Measurements from ENCODE around the gene CAMSAP1.

The CAMSAP1 gene

GRCh38 chr9:135770203-135770535 is 137.2 kb downstream of the CAMSAP1 start:
- no peak for DNase-seq

DNA sequence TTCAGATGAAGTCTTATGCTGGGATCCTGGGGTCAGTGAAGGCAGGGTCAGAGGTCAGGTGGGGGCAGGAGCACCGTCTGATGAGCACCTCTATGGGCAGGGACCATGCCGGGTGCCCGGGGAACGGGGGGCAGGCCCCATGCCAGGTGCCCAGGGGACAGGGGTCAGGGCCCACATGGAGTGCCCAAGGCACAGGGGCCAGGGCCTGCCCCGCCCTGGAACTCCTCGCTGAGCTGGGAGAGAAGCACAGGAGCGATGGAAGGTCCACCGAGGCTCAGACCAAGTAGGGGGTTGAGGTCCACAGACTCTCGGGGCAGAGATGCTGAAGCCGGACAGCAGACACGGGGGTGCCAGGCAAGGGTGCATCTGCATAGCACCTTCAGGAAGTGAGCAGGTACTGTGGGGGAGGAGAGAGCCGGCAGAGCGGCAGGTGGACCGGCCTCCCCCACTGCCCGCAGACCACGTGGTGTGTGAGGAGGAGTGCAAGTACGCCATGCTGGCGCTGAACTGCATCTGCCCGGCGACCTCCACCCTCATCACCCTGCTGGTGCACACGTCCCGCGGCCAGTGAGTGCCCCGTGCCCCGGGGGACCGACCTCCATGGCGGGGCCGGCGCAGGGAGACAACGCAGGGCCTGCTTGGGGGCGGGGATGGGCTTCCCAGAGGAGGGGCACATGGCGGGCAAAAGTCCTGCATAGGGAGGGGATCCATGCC is 137.7 kb downstream of the CAMSAP1 start:
- no peak for DNase-seq

- no peak for DNase-seq
These were observed 138.7 kb downstream of the CAMSAP1 start for GRCh38 chr9:135768516-135769218.

DNA sequence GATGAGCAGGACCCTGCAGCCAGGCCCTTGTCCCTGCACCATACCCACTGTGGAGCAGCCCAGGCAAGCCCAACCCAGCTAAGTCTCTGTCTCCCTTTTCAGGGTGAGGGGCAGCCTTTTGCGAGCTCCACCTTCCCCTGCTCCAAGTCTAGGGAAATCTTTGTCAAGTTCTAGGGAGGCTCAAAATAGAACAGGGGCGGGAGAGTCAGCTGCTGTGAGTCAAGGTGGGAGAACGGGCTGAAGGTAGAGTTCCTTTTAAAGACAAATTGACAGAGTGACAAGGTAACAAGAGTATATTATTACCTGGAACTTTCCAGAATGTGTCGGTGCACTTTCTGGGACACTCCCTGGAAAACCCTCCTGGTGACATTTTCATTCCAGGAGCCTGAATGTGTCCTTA is 140.6 kb downstream of the CAMSAP1 start:
- no peak for DNase-seq

DNA sequence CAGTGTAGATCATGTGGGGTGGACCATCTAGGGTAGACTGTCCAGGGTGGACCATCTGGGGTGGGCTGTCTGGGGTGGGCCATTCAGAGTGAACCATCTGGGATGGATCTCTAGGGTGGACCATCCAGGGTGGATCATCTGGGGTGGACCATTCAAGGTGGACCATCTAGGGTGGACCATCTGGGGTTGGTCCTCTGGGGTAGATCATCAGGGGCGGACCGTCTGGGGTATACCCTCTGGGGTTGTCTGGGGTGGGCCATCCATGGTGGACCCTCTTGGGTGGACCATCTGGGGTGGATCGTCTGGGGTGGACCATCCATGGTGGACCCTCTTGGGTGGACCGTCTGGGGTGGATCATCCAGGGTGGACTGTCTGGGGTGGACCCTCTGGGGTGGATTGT is 141.1 kb downstream of the CAMSAP1 start:
- DNase-seq = no peak

DNA sequence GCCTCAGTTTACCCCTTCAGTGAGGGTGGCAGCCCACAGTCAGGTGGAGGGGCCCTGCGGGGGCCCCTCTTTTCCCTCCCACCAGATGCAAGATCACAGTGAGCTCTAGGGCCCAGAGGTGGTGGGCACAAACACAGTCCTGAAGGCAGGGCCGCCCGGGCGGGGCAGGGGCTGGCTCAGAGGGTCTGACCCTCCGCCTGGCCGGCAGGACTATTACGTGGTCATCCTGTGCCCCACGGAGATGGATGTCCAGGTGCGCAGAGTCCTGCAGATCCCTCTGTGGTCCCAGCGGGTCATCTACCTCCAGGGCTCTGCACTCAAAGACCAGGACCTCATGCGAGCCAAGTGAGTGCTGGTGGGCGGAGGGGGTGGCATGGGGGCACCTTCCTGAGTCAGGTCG is 141.9 kb downstream of the CAMSAP1 start:
- DNase-seq = no peak

DNA sequence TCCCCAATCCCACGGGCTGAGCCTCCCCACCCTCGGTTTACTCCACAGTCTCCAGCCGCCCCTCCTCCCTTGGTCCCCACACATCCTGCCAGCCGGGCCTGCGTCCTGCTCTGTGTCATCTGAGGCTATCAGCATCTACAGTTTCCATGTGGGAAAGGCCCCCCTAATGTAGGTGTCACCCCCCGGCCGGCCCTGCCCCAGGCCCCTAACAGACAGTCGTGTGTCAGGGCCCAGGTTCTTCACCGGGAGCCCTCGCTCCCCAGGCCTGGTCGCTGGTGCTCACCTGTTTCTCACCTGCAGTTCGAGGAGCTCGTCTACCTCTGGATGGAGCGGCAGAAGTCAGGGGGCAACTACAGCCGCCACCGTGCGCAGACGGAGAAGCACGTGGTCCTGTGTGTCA is 142.6 kb downstream of the CAMSAP1 start:
- no peak for DNase-seq

GRCh38 chr9:135763716-135764446 is 143.5 kb downstream of the CAMSAP1 start:
- DNase-seq = no peak

GRCh38 chr9:135762921-135763320 is 144.4 kb downstream of the CAMSAP1 start:
- no peak for DNase-seq

GRCh38 chr9:135761845-135762168 is 145.5 kb downstream of the CAMSAP1 start:
- DNase-seq = no peak

GRCh38 chr9:135761150-135761844 is 146.0 kb downstream of the CAMSAP1 start:
- DNase-seq = no peak

GRCh38 chr9:135760465-135760864 is 146.9 kb downstream of the CAMSAP1 start:
- DNase-seq = no peak

DNA sequence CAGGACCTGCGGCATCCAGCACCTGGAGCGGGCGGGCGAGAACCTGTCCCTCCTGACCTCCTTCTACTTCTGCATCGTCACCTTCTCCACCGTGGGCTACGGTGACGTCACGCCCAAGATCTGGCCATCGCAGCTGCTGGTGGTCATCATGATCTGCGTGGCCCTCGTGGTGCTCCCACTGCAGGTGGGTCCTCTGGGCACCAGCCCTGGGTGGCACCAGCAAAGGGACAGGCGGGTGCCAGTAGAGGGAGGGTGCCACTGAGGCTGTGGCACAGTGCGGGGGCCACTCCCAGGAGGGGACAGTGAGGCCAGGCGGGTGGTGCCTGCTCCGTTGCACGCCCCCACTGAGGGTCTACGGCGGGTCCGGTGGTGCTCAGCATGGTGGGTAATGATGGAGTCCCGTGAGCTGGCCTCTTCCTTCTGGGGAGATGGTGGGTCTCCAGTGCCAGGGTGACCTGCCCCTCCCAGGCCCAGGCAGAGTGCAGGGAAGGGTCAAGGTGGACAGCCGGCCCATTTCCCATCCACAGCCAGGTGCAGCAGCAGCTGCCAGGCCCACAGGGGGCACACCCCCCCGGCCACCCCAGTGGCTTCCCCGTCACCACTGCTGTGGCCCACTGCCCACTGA is 147.6 kb downstream of the CAMSAP1 start:
- no peak for DNase-seq

GRCh38 chr9:135758870-135759269 is 148.5 kb downstream of the CAMSAP1 start:
- no peak for DNase-seq

Measured in GOT3 (cell line).